Keratinocyte (primary cell): ENCODE results near the gene CAPNS1.

Experiments
- CTCF ChIP-seq, 3 experiments: IDR thresholded peaks in 1 of 3; conservative IDR thresholded peaks in 1 of 3; optimal IDR thresholded peaks in 1 of 3; 2 replicates in 2 of 3; 3 replicates in 1 of 3; pipeline versions ENCODE3 to v1.5.1; 2011; ENCODE audit warnings: low read length in 3 of 3, mild to moderate bottlenecking in 3 of 3, moderate library complexity in 2 of 3, control low read depth in 1 of 3, inconsistent platforms in 1 of 3; ENCODE audit not compliant: insufficient read depth in 2 of 3; ENCODE audit errors: extremely low read depth in 1 of 3
- EZH2 ChIP-seq: IDR thresholded peaks from one replicate; pipeline ENCODE4 v1.6.1; 2012; ENCODE audit warnings: inconsistent platforms, mild to moderate bottlenecking, low read length, moderate library complexity

GRCh38 chr19:36144624-36145023 is 4.8 kb downstream of the CAPNS1 start:
- TF ChIP-seq CTCF (optimal IDR thresholded peaks at IDR 0.05 in 1 of 3, IDR thresholded peaks at IDR 0.05 in 1 of 3, conservative IDR thresholded peaks at IDR 0.05 in 1 of 3; ENCODE audit: extremely low read depth in 1 of 3, insufficient read depth in 2 of 3, low read length in 3 of 3) (no peak), EZH2 (no peak)
